Measurements from ENCODE around the gene PAIP2B.
"Not testable (repeated sequence)": the region's sequence is repeated elsewhere in the genome, so short reads cannot be mapped to it uniquely, and the experiment has no call there.

The PAIP2B gene

GRCh38 chr2:71216501-71216900, 10.4 kb downstream of the PAIP2B start:
- DNase-seq (ENCODE audit: low read depth), result no peak

- DNase-seq (ENCODE audit: low read depth), result no peak
These were observed 11.5 kb downstream of the PAIP2B start for GRCh38 chr2:71215447-71215846.

- DNase-seq (ENCODE audit: low read depth), result no peak
These were observed 14.6 kb downstream of the PAIP2B start for GRCh38 chr2:71212336-71212735.

GRCh38 chr2:71210292-71210691, 16.6 kb downstream of the PAIP2B start:
- no peak for DNase-seq (ENCODE audit: low read depth)

- DNase-seq (ENCODE audit: low read depth), result no peak
These were observed 18.1 kb downstream of the PAIP2B start for GRCh38 chr2:71208756-71209155.

GRCh38 chr2:71207601-71208000, 19.3 kb downstream of the PAIP2B start:
- DNase-seq (ENCODE audit: low read depth), result no peak

- DNase-seq (ENCODE audit: low read depth), result no peak
These were observed 20.6 kb downstream of the PAIP2B start for GRCh38 chr2:71206271-71206670.

- DNase-seq (ENCODE audit: low read depth), result no peak
These were observed 35.3 kb downstream of the PAIP2B start for GRCh38 chr2:71191570-71191943.

- DNase-seq (ENCODE audit: low read depth), result no peak
These were observed 36.0 kb downstream of the PAIP2B start for GRCh38 chr2:71190656-71191569.

GRCh38 chr2:71187589-71187988, 39.3 kb downstream of the PAIP2B start:
- DNase-seq (ENCODE audit: low read depth), result no peak

GRCh38 chr2:71186973-71187372, 39.9 kb downstream of the PAIP2B start:
- DNase-seq (ENCODE audit: low read depth), result no peak

- DNase-seq (ENCODE audit: low read depth), result not testable (repeated sequence)
These were observed 43.4 kb downstream of the PAIP2B start for GRCh38 chr2:71183306-71184115.

GRCh38 chr2:71181316-71181715, 45.6 kb downstream of the PAIP2B start:
- no peak for DNase-seq (ENCODE audit: low read depth)

- not testable (repeated sequence) for DNase-seq (ENCODE audit: low read depth)
These were observed 48.1 kb downstream of the PAIP2B start for GRCh38 chr2:71178836-71179235.

- no peak for DNase-seq (ENCODE audit: low read depth)
These were observed 52.7 kb downstream of the PAIP2B start for GRCh38 chr2:71174207-71174606.

GRCh38 chr2:71173096-71173495, 53.8 kb downstream of the PAIP2B start:
- DNase-seq (ENCODE audit: low read depth), result no peak

- DNase-seq (ENCODE audit: low read depth), result no peak
These were observed 60.1 kb downstream of the PAIP2B start for GRCh38 chr2:71166812-71167211.

GRCh38 chr2:71157124-71157793, 69.6 kb downstream of the PAIP2B start:
- DNase-seq (ENCODE audit: low read depth), result peak; percentile 29

- DNase-seq (ENCODE audit: low read depth), result no peak
These were observed 70.3 kb downstream of the PAIP2B start for GRCh38 chr2:71156573-71156972.

GRCh38 chr2:71155846-71156245, 71.1 kb downstream of the PAIP2B start:
- DNase-seq (ENCODE audit: low read depth), result no peak

GRCh38 chr2:71154798-71155197, 72.1 kb downstream of the PAIP2B start:
- no peak for DNase-seq (ENCODE audit: low read depth)

GRCh38 chr2:71154279-71154678, 72.6 kb downstream of the PAIP2B start:
- DNase-seq (ENCODE audit: low read depth), result no peak

Measured in activated T-helper 1 cell treated with Interleukin-2 at 50 U/mL for 16 hours (primary cell).